Lung (tissue), 12 donors: ENCODE measurements around the gene SMARCD3. TPM values are rescaled to one million over a fixed set of nuclear protein-coding genes. Genes with fewer than 3 reads are reported as not detected.

Experiments
- ATAC-seq: fragments of 200-7000 bp; cut with Tn5 transposase; one replicate; pipeline ENCODE4 v1.9.1; 2020; ENCODE audit warnings: moderate number of reproducible peaks; ENCODE audit not compliant: insufficient read depth, low FRiP score
- DNase-seq, 3 donors: peaks; one replicate each; pipeline ENCODE4 v3.0.0-alpha.2; 2013 to 2017
- H3K27ac ChIP-seq, 2 donors: one replicate each; pipeline ENCODE4 v1.5.1; 2013; ENCODE audit warnings: mild to moderate bottlenecking in 2 of 2, moderate library complexity in 2 of 2, control low read depth in 1 of 2, inconsistent platforms in 1 of 2, low read depth in 1 of 2, low read length in 1 of 2
- H3K27me3 ChIP-seq, 3 donors: one replicate each; pipeline ENCODE4 v1.5.1; 2013; ENCODE audit warnings: low read length in 2 of 3; ENCODE audit not compliant: control insufficient read depth in 3 of 3, insufficient read depth in 3 of 3
- H3K36me3 ChIP-seq, 4 donors: one replicate each; pipeline ENCODE4 v1.5.1; 2013; ENCODE audit warnings: low read length in 4 of 4, mild to moderate bottlenecking in 1 of 4, moderate library complexity in 1 of 4; ENCODE audit not compliant: control insufficient read depth in 4 of 4, insufficient read depth in 4 of 4
- H3K4me1 ChIP-seq, 5 donors: one replicate each; pipeline ENCODE4 v1.5.1; 2013; ENCODE audit warnings: low read length in 5 of 5, mild to moderate bottlenecking in 2 of 5, moderate library complexity in 1 of 5; ENCODE audit not compliant: control insufficient read depth in 5 of 5, insufficient read depth in 5 of 5
- H3K4me3 ChIP-seq: one replicate; pipeline ENCODE4 v1.5.1; 2013; ENCODE audit warnings: mild to moderate bottlenecking, control low read depth, moderate library complexity
- H3K9ac ChIP-seq, 2 donors: one replicate each; pipeline ENCODE4 v1.5.1; 2013; ENCODE audit warnings: low read length in 2 of 2, control low read depth in 1 of 2; ENCODE audit not compliant: insufficient read depth in 1 of 2
- H3K9me3 ChIP-seq, 4 donors: one replicate each; pipeline ENCODE4 v1.5.1; 2013; ENCODE audit warnings: low read length in 3 of 4, mild to moderate bottlenecking in 1 of 4, moderate library complexity in 1 of 4; ENCODE audit not compliant: control insufficient read depth in 4 of 4, insufficient read depth in 3 of 4
- WGBS, 2 donors: extraction: QIAGEN DNeasy Blood & Tissue Kit; methylation state at CpG; one replicate each; pipeline ENCODE4 v1.1.7; 2013; 5-methylcytosine and 5-hydroxymethylcytosine counted together
- polyA plus RNA-seq, 2 donors: library from polyadenylated mRNA; stranded (reverse); fragments of 200-250 nt; gene quantifications; one replicate each; pipeline ENCODE4 v1.2.1, GENCODE V29; 2013
- total RNA-seq, 2 donors: library from RNA; depleted of rRNA in 1 of 2; stranded (reverse); fragments of >200 nt in 1 of 2; gene quantifications; one replicate each; pipeline ENCODE4 v1.2.1, GENCODE V29; 2014 to 2021
- TF ChIP-seq, protein P1 (sequence below): IDR thresholded peaks from 2 replicates; pipeline ENCODE4 v1.5.1; 2012; ENCODE audit warnings: mild to moderate bottlenecking; ENCODE audit errors: control extremely low read depth, extremely low read depth
- donor health status: control.
- donor health status: control.
- donor health status: Bipolar disorder and iron deficiency.
- donor health status: healthy.
- donor health status: DM: yes; HTN: yes; CAD: no.

Gene SMARCD3
- total and polyA plus RNA-seq, 4 donors, result 37.5 to 70.9 (median 51.4) TPM

DNA sequence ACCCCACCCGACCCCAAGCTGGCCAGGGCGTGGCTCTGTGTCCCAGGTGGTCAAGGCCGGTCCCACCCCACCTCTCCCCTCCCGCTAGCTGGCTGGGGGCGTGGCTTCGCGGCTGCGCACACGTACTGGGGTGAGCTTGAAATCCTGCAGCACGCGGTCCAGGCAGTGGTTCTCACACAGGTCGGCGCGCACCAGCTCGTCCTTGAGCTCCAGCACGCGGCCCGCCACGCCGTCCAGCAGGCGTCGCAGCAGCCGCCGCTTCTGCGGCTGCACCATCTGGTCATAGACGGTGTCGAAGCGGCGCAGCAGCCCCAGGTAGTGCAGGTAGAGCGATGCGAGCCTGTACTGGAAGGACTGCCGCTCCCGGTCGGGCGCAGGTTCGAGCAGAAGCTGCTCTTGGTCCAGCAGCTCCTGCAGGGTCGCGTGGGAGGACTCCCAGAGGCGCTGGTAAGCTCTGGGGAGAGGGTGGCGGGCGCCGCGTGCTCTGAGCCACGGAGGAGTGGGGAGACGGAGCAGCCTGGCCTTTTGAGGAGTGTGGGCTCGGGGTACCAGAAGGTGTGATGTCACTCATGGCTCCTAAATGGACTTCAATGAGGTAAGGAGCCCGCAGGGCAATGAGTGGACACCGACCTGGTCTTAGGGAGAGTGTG, 44.0 kb downstream of the SMARCD3 start:
- Histone ChIP-seq H3K27ac (no peak overlapping the region), H3K9me3 (no peaks in the 10 kb centered on the region), H3K9ac (no peak overlapping the region), H3K4me3 (no peak overlapping the region), H3K36me3 (no peaks in the 10 kb centered on the region), H3K27me3 (peaks cover 0 to 7% (median 0%) of the 10 kb centered on the region in 3 donors), H3K4me1 (peaks cover 0 to 18% (median 10%) of the 10 kb centered on the region in 5 donors)
- 73 to 78% methylated on average over 47 to 48 of the region's 48 CpGs for WGBS, 2 donors
- ATAC-seq (no peak), DNase-seq (no peak)
- TF ChIP-seq, protein P1, sequence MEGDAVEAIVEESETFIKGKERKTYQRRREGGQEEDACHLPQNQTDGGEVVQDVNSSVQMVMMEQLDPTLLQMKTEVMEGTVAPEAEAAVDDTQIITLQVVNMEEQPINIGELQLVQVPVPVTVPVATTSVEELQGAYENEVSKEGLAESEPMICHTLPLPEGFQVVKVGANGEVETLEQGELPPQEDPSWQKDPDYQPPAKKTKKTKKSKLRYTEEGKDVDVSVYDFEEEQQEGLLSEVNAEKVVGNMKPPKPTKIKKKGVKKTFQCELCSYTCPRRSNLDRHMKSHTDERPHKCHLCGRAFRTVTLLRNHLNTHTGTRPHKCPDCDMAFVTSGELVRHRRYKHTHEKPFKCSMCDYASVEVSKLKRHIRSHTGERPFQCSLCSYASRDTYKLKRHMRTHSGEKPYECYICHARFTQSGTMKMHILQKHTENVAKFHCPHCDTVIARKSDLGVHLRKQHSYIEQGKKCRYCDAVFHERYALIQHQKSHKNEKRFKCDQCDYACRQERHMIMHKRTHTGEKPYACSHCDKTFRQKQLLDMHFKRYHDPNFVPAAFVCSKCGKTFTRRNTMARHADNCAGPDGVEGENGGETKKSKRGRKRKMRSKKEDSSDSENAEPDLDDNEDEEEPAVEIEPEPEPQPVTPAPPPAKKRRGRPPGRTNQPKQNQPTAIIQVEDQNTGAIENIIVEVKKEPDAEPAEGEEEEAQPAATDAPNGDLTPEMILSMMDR, result no peak

DNA sequence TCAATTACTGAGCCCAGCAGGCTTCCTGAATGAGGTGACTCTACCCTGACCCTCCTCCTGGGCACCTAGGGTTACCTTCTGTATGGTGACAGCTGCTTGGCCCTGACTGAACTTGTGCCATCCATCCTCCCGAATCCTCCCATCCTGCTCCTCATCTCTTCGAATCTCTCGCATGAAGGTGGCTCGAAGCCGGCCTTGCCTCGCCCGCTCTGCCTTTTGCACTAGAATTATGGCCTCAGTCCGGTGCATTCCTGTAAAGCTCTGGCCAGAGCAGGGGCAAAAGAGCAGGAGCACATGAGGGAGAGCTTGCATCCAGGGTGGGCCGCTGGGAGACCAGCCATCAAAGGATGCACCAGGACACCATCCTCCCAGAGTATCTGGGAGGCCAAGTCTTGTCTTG, 45.7 kb downstream of the SMARCD3 start:
- Histone ChIP-seq H3K27me3 (peaks cover 0 to 7% (median 0%) of the 10 kb centered on the region in 3 donors), H3K9me3 (no peaks in the 10 kb centered on the region), H3K4me1 (peaks cover 0 to 20% (median 3%) of the 10 kb centered on the region in 5 donors), H3K27ac (no peak overlapping the region), H3K36me3 (no peaks in the 10 kb centered on the region), H3K4me3 (no peak overlapping the region), H3K9ac (no peak overlapping the region)
- ATAC-seq (no peak), DNase-seq (no peak)
- TF ChIP-seq, protein P1, result no peak
- 95 to 96% methylated on average over 9 of the region's 9 CpGs for WGBS, 2 donors

DNA sequence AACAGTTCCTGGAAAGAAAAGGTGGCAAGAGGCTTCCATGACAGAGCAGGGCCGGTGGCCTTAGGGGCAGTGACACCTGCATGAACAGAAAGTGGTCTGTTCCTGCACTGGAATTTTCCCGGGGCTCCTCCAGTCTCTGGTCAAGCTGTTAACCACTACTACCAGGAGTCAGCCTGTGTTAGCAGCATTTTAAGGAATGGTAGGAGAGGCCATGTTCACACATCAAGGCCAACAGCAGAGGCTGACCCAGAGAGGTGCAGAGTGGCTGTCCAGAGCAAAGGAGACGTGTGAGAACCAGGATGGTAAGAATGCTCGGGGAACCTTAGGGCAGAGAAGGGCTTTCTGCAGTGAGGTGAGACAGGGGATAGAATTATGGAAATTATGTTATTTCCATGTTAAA, 46.7 kb downstream of the SMARCD3 start:
- Histone ChIP-seq H3K4me3 (no peak overlapping the region), H3K9ac (no peak overlapping the region), H3K4me1 (peaks cover 0 to 20% (median 0%) of the 10 kb centered on the region in 5 donors), H3K36me3 (no peaks in the 10 kb centered on the region), H3K27me3 (peaks cover 0 to 7% (median 0%) of the 10 kb centered on the region in 3 donors), H3K27ac (no peak overlapping the region), H3K9me3 (no peaks in the 10 kb centered on the region)
- WGBS, 2 donors, result 84 to 91% methylated on average over 4 of the region's 4 CpGs
- ATAC-seq (no peak), DNase-seq (no peak)
- TF ChIP-seq, protein P1, result no peak
